Measurements from ENCODE around the gene GRIK4. TPM values are rescaled to one million over a fixed set of nuclear protein-coding genes. Genes with fewer than 3 reads are reported as not detected.

GRIK4 gene
- polyA plus RNA-seq, 1 donor from 2014 or later = 3.4 TPM

DNA sequence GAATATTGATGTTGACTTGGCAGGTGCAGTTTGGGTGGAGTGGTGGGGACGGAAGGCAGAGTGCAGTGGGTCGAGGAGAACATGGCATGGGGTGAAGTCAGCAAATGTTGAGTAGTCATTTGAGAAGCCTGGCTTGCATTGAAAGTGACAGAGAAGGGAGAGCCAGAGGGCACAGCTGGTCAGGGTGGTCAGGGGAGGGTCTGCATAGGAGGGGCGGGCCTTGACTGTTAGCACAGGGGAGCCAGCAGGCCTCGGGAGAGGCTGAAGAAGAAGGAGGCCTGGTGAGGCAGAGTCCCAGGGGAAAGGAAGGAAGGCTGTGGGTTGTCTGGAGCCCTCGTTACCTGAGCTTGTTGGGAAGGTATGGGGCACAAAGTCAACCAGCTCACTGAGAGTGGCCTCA is 281.6 kb downstream of the GRIK4 start:
- no peaks in the 10 kb centered on the region for H4K20me1 ChIP-seq (ENCODE audit: insufficient read depth)
- no peaks in the 10 kb centered on the region for H3K9me3 ChIP-seq (ENCODE audit: low read length)
- no peaks in the 10 kb centered on the region for H3K79me2 ChIP-seq (replicated peaks; ENCODE audit: insufficient read depth, low read length)
- no peaks in the 10 kb centered on the region for H3K36me3 ChIP-seq (ENCODE audit: insufficient read depth, low read length)
- no peaks in the 10 kb centered on the region for H3K9me2 ChIP-seq (ENCODE audit: insufficient read depth, low read length)
- no peak overlapping the region for H3K27ac ChIP-seq (ENCODE audit: low read length)
- no peak overlapping the region for H3K4me3 ChIP-seq (ENCODE audit: low read length)
- H3K27me3 ChIP-seq (ENCODE audit: insufficient read depth, low read depth, low read length) = no peaks in the 10 kb centered on the region
- H3K9ac ChIP-seq (ENCODE audit: low read length) = no peak overlapping the region
- H3F3A ChIP-seq (ENCODE audit: insufficient read depth, low read length, poor library complexity, severe bottlenecking) = no peaks in the 10 kb centered on the region
- H2AFZ ChIP-seq (ENCODE audit: low read depth, low read length) = no peak overlapping the region
- no peak overlapping the region for H3K4me2 ChIP-seq (ENCODE audit: low read length)
- no peak for TF ChIP-seq SMC3 (conservative IDR thresholded peaks at IDR 0.05; ENCODE audit: poor library complexity)
- TF ChIP-seq MXI1 (conservative IDR thresholded peaks at IDR 0.05; ENCODE audit: poor library complexity, severe bottlenecking) = no peak
- no peak for TF ChIP-seq POLR2AphosphoS5 (IDR thresholded peaks at IDR 0.05)
- TF ChIP-seq EP300 (conservative IDR thresholded peaks at IDR 0.05; ENCODE audit: poor library complexity, severe bottlenecking) = no peak
- no peak for TF ChIP-seq TAF1 (IDR thresholded peaks at IDR 0.05; ENCODE audit: low read depth)
- TF ChIP-seq RAD21 (conservative IDR thresholded peaks at IDR 0.05) = no peak
- TF ChIP-seq, protein P1, sequence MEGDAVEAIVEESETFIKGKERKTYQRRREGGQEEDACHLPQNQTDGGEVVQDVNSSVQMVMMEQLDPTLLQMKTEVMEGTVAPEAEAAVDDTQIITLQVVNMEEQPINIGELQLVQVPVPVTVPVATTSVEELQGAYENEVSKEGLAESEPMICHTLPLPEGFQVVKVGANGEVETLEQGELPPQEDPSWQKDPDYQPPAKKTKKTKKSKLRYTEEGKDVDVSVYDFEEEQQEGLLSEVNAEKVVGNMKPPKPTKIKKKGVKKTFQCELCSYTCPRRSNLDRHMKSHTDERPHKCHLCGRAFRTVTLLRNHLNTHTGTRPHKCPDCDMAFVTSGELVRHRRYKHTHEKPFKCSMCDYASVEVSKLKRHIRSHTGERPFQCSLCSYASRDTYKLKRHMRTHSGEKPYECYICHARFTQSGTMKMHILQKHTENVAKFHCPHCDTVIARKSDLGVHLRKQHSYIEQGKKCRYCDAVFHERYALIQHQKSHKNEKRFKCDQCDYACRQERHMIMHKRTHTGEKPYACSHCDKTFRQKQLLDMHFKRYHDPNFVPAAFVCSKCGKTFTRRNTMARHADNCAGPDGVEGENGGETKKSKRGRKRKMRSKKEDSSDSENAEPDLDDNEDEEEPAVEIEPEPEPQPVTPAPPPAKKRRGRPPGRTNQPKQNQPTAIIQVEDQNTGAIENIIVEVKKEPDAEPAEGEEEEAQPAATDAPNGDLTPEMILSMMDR (IDR thresholded peaks at IDR 0.05; ENCODE audit: poor library complexity, severe bottlenecking) = no peak
- TF ChIP-seq, protein P2, sequence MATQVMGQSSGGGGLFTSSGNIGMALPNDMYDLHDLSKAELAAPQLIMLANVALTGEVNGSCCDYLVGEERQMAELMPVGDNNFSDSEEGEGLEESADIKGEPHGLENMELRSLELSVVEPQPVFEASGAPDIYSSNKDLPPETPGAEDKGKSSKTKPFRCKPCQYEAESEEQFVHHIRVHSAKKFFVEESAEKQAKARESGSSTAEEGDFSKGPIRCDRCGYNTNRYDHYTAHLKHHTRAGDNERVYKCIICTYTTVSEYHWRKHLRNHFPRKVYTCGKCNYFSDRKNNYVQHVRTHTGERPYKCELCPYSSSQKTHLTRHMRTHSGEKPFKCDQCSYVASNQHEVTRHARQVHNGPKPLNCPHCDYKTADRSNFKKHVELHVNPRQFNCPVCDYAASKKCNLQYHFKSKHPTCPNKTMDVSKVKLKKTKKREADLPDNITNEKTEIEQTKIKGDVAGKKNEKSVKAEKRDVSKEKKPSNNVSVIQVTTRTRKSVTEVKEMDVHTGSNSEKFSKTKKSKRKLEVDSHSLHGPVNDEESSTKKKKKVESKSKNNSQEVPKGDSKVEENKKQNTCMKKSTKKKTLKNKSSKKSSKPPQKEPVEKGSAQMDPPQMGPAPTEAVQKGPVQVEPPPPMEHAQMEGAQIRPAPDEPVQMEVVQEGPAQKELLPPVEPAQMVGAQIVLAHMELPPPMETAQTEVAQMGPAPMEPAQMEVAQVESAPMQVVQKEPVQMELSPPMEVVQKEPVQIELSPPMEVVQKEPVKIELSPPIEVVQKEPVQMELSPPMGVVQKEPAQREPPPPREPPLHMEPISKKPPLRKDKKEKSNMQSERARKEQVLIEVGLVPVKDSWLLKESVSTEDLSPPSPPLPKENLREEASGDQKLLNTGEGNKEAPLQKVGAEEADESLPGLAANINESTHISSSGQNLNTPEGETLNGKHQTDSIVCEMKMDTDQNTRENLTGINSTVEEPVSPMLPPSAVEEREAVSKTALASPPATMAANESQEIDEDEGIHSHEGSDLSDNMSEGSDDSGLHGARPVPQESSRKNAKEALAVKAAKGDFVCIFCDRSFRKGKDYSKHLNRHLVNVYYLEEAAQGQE (IDR thresholded peaks at IDR 0.05; ENCODE audit: borderline replicate concordance) = no peak
- no peak for TF ChIP-seq EZH2 (IDR thresholded peaks at IDR 0.05; ENCODE audit: borderline replicate concordance, insufficient read depth, low read length, poor library complexity, severe bottlenecking)

DNA sequence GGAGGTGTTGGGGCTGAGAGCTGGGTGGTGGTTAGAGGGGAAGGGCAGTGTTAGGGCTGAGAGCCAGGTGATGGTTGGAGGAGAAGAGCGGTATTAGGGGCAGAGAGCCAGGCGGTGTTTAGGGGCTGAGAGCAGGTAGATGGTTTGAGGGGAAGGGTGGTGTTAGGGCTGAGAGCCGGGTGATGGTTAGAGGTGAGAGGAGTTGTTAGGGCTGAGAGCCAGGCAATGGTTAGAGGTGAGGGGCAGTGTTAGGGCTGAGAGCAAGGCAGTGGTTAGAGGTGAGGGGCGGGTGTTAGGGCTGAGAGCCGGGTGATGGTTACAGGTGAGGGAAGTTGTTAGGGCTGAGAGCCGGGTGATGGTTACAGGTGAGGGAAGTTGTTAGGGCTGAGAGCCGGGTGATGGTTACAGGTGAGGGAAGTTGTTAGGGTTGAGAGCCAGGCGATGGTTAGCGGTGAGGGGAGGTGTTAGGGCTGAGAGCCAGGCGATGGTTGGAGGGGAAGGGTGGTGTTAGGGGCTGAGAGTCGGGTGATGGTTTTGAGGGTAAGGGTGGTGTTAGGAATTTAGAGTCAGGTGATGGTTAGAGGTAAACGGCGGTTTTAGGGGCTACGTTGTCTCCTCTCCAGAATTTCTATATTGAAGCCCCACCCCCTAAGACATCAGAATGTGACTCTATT is 282.4 kb downstream of the GRIK4 start:
- no peaks in the 10 kb centered on the region for H3K79me2 ChIP-seq (replicated peaks; ENCODE audit: insufficient read depth, low read length)
- TF ChIP-seq, protein P1 (IDR thresholded peaks at IDR 0.05; ENCODE audit: poor library complexity, severe bottlenecking) = no peak
- TF ChIP-seq TAF1 (IDR thresholded peaks at IDR 0.05; ENCODE audit: low read depth) = no peak
- TF ChIP-seq MXI1 (conservative IDR thresholded peaks at IDR 0.05; ENCODE audit: poor library complexity, severe bottlenecking) = no peak
- TF ChIP-seq POLR2AphosphoS5 (IDR thresholded peaks at IDR 0.05) = no peak
- TF ChIP-seq RAD21 (conservative IDR thresholded peaks at IDR 0.05) = no peak
- TF ChIP-seq, protein P2 (IDR thresholded peaks at IDR 0.05; ENCODE audit: borderline replicate concordance) = no peak
- no peak for TF ChIP-seq SMC3 (conservative IDR thresholded peaks at IDR 0.05; ENCODE audit: poor library complexity)

More for the DNA sequence above, 282.4 kb downstream of the GRIK4 start:
- H3K9me3 ChIP-seq (ENCODE audit: low read length) = no peaks in the 10 kb centered on the region
- H3F3A ChIP-seq (ENCODE audit: insufficient read depth, low read length, poor library complexity, severe bottlenecking) = no peaks in the 10 kb centered on the region
- no peak overlapping the region for H3K4me3 ChIP-seq (ENCODE audit: low read length)
- no peak overlapping the region for H3K9ac ChIP-seq (ENCODE audit: low read length)
- H3K4me2 ChIP-seq (ENCODE audit: low read length) = no peak overlapping the region
- H3K27me3 ChIP-seq (ENCODE audit: insufficient read depth, low read depth, low read length) = no peaks in the 10 kb centered on the region
- no peaks in the 10 kb centered on the region for H4K20me1 ChIP-seq (ENCODE audit: insufficient read depth)
- no peak overlapping the region for H2AFZ ChIP-seq (ENCODE audit: low read depth, low read length)
- no peaks in the 10 kb centered on the region for H3K9me2 ChIP-seq (ENCODE audit: insufficient read depth, low read length)
- H3K36me3 ChIP-seq (ENCODE audit: insufficient read depth, low read length) = no peaks in the 10 kb centered on the region
- H3K27ac ChIP-seq (ENCODE audit: low read length) = no peak overlapping the region

Measured in neural cell (in vitro differentiated cells).